GM19328 (cell line): ENCODE results near the gene NKAP.

Experiments
- ATAC-seq: cut with Tn5 transposase; IDR thresholded peaks from one replicate; pipeline ENCODE4 v1.9.1; 2021; ENCODE audit warnings: mild to moderate bottlenecking, moderate library complexity; ENCODE audit not compliant: unreplicated experiment

The NKAP gene

DNA sequence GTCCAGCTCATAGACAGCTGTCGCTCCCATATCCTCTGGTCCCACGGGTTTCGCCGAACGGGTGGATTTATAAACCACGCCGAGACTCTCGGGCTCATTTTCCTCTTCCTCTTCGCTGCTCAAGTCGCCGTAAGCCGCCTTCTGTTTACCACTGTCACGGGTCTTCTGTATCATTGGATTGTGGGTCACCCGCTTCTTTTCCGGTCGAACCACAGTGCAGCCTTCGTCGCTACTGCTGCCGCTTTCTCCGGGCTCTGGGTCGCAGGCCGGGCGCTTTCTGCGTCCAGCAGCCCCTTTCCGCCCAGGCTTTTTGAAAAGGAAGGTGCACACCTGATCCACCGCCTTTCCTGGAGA is 72.3 kb downstream of the NKAP start:
- peak; percentile 32 for ATAC-seq
